ENCODE measurements around the gene NUP85.

GRCh38 chr17:75225016-75225415, 19.5 kb downstream of the NUP85 start:
- no peak for TF ChIP-seq POLR2AphosphoS5 (IDR thresholded peaks at IDR 0.05; ENCODE audit: borderline replicate concordance, low read depth, low read length)
- no peak for TF ChIP-seq EZH2 (IDR thresholded peaks at IDR 0.05)
